Stimulated activated CD8-positive, alpha-beta memory T cell treated with anti-CD3 and anti-CD28 coated beads, Interleukin-4, amount 100 ng/mL, for 1 hour (primary cell): ENCODE measurements around the gene BIRC6.
"Not testable (repeated sequence)": the region's sequence is repeated elsewhere in the genome, so short reads cannot be mapped to it uniquely, and the experiment has no call there.

Experiments
- DNase-seq, 2 donors: peaks; one replicate each; pipeline ENCODE4 v3.0.0-alpha.2; 2020; ENCODE audit warnings: low read depth in 2 of 2, low spot score in 1 of 2

BIRC6 gene

GRCh38 chr2:32442020-32442467 lies 85.2 kb downstream of the BIRC6 start:
- DNase-seq: no peak

GRCh38 chr2:32446369-32446768 lies 89.5 kb downstream of the BIRC6 start:
- DNase-seq: no peak

GRCh38 chr2:32450851-32451250 lies 94.0 kb downstream of the BIRC6 start:
- DNase-seq: no peak

DNA sequence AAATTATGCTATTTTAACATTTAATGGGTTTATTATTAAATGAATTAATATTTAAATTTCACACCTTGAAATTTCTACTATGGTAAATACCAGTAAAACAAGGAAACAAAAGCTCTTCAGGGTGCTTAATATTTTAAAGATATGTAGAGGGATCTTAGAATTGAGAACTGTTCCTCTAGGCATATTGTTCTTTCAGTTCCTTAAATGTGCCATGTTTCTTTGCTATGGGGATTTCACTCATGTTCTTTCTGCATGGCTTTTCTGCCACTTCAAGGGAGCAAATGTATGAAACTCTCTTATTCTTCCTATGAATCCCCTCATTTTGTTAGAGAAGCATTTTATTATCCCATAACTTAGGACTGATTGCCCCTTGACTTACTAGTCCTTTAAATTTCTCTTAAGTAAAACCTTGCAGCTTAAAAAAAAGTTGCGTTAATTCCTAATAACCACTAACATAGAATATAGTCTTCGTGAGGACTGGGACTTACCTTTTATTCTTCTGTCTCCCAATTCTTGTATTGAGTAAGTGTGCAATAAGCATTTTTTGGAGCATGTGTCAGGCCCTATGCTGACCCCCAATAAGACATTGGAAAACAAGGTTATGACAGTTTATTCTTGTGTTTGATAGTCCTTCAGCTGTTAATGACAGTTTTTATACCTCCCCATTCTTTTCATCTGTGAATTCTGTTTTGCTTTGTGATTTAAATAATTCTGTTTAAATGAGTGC lies 95.7 kb downstream of the BIRC6 start:
- DNase-seq: no peak

DNA sequence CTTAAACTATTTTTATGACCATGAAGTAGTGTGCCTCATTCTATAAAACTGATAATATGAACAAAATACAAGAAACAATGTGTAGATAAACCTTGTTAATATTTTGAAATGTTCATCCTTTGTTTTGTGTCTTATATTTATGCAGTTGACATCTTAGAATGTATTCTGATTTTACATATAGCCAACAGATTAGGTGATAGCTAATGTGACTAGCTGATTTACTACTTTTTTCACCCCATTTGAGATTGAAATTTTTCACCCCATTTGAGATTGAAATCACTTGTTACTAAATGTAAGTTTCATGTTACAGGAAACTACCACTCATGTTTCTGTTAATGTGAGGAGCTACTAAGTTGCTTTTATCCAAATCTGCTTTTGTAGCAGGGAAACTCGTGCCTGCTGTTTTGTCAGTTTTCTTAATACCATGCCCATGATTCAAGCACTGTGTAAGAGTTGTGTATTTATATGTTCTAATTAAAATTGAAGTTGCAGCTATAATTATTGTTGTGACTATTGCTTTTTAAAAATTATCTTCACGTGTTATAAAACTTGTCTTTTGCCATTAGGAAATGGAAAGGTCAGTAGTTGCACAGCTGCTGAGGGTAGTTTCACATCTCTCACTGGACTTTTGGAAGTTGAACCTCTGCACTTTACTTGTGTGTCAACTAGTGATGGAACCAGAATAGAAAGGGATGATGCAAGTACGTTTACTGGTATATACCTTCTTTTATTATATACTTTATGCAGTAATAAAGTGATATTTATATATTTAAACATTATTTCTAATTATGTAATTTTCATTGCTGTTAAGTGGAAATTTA lies 96.6 kb downstream of the BIRC6 start:
- DNase-seq: no peak

DNA sequence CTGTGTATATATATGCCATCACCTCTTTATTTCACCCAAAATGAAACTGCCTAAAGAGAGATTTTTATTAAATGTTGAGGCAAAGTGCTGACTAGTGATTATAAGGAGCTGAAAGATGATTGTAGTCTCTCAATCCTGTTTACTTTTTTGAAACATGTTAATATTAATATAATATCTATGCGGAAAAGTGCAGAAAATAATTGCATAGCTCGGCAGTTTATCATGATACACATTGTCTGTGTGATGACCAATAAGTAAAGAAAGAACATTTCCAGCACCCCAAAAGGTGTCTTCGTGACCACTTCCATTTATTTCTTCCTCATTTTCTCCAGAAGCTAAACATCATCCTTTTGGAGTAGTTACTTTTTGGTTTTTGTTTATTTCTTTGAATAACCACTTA lies 99.0 kb downstream of the BIRC6 start:
- DNase-seq: no peak

- DNase-seq: no peak
Observed at GRCh38 chr2:32456808-32457207, 100.0 kb downstream of the BIRC6 start.

DNA sequence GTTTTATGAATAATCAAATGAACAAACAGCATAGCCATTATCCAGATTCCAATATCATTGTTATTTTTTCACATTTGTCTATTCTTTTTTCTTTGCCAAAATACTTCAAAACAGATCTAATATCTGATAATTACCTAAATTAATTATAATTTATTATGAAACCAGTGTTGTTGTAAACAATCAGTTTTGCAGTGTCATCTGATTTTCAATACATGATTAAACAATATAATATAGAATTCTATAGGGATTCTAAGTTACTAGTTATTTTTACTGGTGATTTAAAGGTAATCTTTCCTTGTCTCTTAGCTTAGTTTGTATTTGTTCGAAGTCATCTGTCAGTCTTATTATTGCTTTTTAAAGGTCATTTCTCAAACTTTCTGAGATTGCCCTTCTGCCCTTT lies 101.0 kb downstream of the BIRC6 start:
- no peak for DNase-seq

- DNase-seq: not testable (repeated sequence)
Observed at GRCh38 chr2:32460861-32461260, 104.0 kb downstream of the BIRC6 start.

DNA sequence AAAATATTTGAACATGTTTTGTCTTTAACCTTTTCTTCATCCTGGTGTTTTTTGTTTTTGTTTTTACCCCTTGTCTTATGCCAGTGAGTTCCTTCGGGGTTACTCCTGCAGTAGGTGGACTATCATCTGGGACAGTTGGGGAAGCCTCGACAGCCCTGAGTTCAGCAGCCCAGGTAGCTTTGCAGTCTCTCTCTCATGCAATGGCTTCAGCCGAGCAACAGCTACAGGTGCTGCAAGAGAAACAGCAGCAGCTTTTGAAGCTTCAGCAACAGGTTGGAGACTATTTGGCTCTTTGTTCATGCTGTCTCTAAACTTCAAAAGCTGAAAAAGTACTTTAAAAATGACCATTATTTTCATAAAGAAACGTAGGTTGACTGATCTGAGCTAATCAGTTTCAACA lies 106.3 kb downstream of the BIRC6 start:
- no peak for DNase-seq

GRCh38 chr2:32464431-32464830 lies 107.6 kb downstream of the BIRC6 start:
- no peak for DNase-seq

- DNase-seq: no peak
Observed at GRCh38 chr2:32472605-32473004, 115.8 kb downstream of the BIRC6 start.

- DNase-seq: no peak
Observed at GRCh38 chr2:32474381-32474780, 117.6 kb downstream of the BIRC6 start.

DNA sequence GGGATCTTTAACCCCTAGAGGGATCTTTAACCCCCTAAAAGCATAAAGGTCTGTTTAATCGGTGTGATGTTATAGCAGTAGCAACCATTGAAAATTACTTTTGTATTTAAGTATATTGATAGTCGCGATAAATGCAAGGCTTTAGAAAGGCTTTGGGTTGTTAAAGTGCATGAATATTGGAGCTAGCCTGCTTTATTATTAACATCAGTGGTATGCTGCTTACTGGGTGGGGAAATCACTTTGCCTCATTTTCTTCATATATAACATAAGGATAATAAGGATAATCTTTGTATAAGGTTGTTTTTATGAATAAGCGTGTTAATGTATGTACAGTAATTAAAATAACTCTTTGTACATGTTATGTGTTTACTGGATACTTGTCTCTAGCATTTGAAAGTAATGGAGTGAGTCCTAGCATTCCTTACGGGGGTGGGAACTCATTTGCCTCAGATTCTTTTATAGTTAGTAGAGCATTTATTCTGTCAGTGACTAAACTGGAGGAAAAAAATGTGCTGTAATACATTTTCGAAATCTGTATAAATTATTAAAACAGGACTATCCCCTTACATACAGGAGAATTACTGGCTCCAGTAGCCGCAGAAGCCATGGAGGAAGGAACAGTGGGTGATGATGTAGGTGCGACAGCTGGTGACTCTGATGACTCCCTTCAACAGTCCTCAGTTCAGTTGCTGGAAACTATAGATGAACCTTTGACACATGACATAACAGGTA lies 122.2 kb downstream of the BIRC6 start:
- DNase-seq: no peak

GRCh38 chr2:32479993-32480392 lies 123.2 kb downstream of the BIRC6 start:
- no peak for DNase-seq

- DNase-seq: no peak
Observed at GRCh38 chr2:32482471-32482870, 125.6 kb downstream of the BIRC6 start.

GRCh38 chr2:32484937-32485336 lies 128.1 kb downstream of the BIRC6 start:
- DNase-seq: no peak

DNA sequence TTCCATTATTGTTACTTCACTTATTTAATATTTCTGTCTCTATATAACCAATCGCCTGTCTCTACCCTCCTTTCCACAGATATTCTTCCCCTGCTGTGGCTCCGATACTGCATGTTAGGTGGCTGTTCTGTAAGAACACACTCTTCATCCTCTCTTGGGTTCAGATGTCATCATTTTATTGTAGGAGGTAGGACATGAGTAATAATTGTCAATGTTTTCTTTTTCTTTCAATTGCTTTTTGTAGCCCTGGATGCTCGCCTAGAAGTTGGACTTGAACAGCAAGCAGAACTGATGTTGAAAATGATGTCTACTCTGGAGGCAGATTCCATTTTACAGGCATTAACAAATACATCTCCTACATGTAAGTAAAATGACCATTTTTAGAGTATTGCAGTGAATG lies 128.6 kb downstream of the BIRC6 start:
- DNase-seq: no peak

- DNase-seq: no peak
Observed at GRCh38 chr2:32489061-32489460, 132.2 kb downstream of the BIRC6 start.

DNA sequence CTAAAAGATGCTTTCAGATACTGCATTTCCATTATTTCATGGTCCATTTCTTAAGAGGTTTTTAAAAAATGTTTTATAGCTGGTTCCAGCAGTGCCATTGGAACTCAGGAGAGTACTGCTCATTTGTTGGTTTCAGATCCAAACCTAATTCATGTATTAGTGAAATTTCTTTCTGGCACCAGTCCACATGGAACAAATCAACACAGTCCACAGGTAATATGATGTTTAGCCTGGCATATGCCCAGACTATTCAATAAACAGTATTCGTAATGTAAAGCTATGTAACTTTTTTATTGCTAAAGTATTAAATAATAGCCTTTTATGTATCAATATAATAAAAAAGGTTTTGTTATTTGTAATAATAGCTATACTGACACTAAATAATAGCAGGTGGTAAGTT lies 134.5 kb downstream of the BIRC6 start:
- DNase-seq: no peak

DNA sequence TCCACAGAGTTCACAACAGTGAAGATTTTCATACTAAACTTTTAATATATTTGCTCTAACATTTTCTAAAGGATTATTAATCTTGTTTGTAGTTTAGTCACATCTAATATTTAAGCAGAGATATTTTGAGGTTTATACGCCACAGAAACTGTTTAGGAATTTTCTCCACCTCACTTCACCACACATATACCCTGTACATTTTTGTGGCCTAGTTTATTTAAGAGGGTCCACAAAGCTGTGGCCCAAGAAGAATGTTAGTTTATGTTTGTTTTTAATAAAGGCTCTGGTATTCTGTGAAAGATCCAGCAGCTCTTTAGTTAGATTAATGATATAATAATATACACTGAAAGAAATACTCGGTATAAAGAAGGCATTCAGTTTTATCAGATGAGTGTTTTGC lies 138.3 kb downstream of the BIRC6 start:
- no peak for DNase-seq

- DNase-seq: no peak
Observed at GRCh38 chr2:32496662-32497061, 139.8 kb downstream of the BIRC6 start.
